WERI-Rb-1 (cell line): ENCODE results near the gene PHLPP1.

Source experiments
- DNase-seq: peaks from one replicate; pipeline ENCODE4 v3.0.0-alpha.2; 2020
- H3K27ac ChIP-seq: fragments of 250-450 bp; sonication (Bioruptor Pico); 2 replicates; pipeline ENCODE4 v1.5.1; 2020; ENCODE audit warnings: mild to moderate bottlenecking, moderate library complexity
- H3K27me3 ChIP-seq: fragments of 250-450 bp; sonication (Bioruptor Pico); 2 replicates; pipeline ENCODE4 v1.5.1; 2021; ENCODE audit warnings: mild to moderate bottlenecking, low read depth, moderate library complexity; ENCODE audit not compliant: insufficient read depth, severe bottlenecking
- H3K36me3 ChIP-seq: fragments of 250-450 bp; sonication (Bioruptor Pico); 2 replicates; pipeline ENCODE4 v1.5.1; 2020; ENCODE audit warnings: mild to moderate bottlenecking, moderate library complexity
- H3K4me3 ChIP-seq: 2 replicates; pipeline ENCODE4 v1.5.1; 2011; ENCODE audit warnings: low read depth, mild to moderate bottlenecking, control low read depth, low read length
- H3K9me3 ChIP-seq: fragments of 250-450 bp; sonication (Bioruptor Pico); 2 replicates; pipeline ENCODE4 v1.5.1; 2021; ENCODE audit warnings: mild to moderate bottlenecking, moderate library complexity; ENCODE audit not compliant: severe bottlenecking
- CTCF ChIP-seq: IDR thresholded peaks from 2 replicates; pipeline ENCODE4 v1.5.1; 2011; ENCODE audit warnings: low read depth, mild to moderate bottlenecking, control low read depth, inconsistent platforms, low read length

PHLPP1 gene

GRCh38 chr18:62937065-62937464 lies 221.7 kb downstream of the PHLPP1 start:
- no peaks in the 10 kb centered on the region for H3K9me3 ChIP-seq
- no peak for DNase-seq
- no peaks in the 10 kb centered on the region for H3K36me3 ChIP-seq
- no peak overlapping the region for H3K4me3 ChIP-seq
- no peaks in the 10 kb centered on the region for H3K27me3 ChIP-seq
- H3K27ac ChIP-seq, result no peak overlapping the region
- TF ChIP-seq CTCF, result no peak

DNA sequence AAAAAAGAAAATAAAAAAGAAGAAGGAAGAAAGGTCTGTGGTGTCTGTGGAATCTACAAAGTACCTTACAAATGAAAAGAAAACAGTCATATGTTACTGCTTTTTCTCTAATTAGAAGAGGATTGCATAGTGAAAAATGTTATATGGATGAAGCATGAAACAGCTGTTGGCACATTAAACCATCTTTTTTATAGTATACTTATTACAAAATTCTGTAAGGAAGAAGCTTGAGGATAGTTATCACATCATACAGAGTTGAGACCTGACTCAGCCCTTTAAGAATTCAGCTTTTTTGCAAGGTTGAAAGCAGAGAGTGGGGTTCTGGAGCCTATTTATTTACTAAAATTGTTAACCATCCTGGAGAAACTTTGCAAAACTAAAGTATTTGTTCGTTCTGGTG lies 222.7 kb downstream of the PHLPP1 start:
- Histone ChIP-seq H3K27ac (no peak overlapping the region), H3K27me3 (no peaks in the 10 kb centered on the region), H3K4me3 (no peak overlapping the region), H3K9me3 (no peaks in the 10 kb centered on the region), H3K36me3 (no peaks in the 10 kb centered on the region; the same call in none of the 2 replicates)
- DNase-seq, result no peak
- TF ChIP-seq CTCF, result no peak

GRCh38 chr18:62938487-62938886 lies 223.1 kb downstream of the PHLPP1 start:
- TF ChIP-seq CTCF, result no peak
- H3K36me3 ChIP-seq, result peaks cover 5% of the 10 kb centered on the region
- no peak overlapping the region for H3K4me3 ChIP-seq
- H3K27me3 ChIP-seq, result no peaks in the 10 kb centered on the region
- no peak for DNase-seq
- H3K27ac ChIP-seq, result no peak overlapping the region
- H3K9me3 ChIP-seq, result no peaks in the 10 kb centered on the region

DNA sequence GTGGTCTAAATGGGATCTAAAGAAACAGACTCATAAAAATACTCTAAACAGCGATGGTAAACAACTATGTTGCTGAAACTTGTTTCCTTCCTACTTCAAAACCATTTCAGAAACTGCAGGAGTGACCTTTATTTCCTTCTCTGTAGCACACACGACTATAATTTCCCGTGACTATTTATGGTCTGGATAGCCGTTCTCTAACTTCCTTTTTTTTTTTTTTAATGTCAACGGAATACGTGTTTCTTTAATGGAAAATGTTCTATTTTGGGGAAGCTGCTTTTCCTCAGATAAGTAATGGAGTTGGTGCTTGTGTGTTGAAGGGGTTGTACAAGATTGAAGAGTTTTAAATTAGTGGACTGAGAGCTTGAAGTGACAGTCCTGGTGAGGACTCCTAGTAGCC lies 224.1 kb downstream of the PHLPP1 start:
- H3K27ac ChIP-seq, result no peak overlapping the region

DNA sequence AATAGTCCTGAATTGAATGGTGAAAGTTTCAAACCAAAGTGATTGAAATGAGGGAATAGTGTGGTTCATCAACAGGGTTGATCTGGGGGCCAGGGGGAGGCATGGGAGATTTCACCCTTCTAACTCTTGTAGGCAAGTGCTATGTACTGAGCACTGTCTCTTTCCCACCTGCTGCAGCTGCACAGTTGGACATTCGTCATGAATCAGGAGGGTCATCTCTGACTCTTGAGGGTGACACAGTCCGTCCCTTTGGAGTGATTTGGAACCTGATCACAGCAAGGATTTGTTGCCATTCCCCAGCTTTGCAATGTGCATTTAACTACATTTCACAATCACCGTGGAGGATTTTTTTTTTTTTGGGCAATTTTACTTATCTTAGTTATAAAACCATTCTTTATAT lies 224.6 kb downstream of the PHLPP1 start:
- TF ChIP-seq CTCF, result no peak

More for the DNA sequence above, 224.1 kb downstream of the PHLPP1 start:
- Histone ChIP-seq H3K4me3 (no peak overlapping the region), H3K9me3 (no peaks in the 10 kb centered on the region), H3K27me3 (no peaks in the 10 kb centered on the region), H3K36me3 (peaks cover 7% of the 10 kb centered on the region)
- no peak for TF ChIP-seq CTCF
- no peak for DNase-seq

GRCh38 chr18:62942578-62942977 lies 227.2 kb downstream of the PHLPP1 start:
- Histone ChIP-seq H3K27me3 (no peaks in the 10 kb centered on the region), H3K27ac (no peak overlapping the region), H3K9me3 (no peaks in the 10 kb centered on the region), H3K36me3 (peaks cover 27% of the 10 kb centered on the region), H3K4me3 (no peak overlapping the region)
- DNase-seq, result no peak
- TF ChIP-seq CTCF, result no peak

More for the DNA sequence above, 224.6 kb downstream of the PHLPP1 start:
- Histone ChIP-seq H3K27me3 (no peaks in the 10 kb centered on the region), H3K27ac (no peak overlapping the region), H3K9me3 (no peaks in the 10 kb centered on the region), H3K4me3 (no peak overlapping the region), H3K36me3 (peaks cover 7% of the 10 kb centered on the region)
- no peak for DNase-seq
